Measurements from ENCODE around the gene TAF8. TPM values are rescaled to one million over a fixed set of nuclear protein-coding genes. Genes with fewer than 3 reads are reported as not detected.

Gene TAF8
- total and polyA plus RNA-seq, 10 of the 15 experiments (the other 5 are each of a cell fraction or from before 2014, with no cell fraction given), result 11.7 to 30.9 (median 19.9) TPM

- RAD21 ChIA-PET (ENCODE audit: unreplicated experiment), result no interaction called here
- no peak for TF ChIP-seq RELA (IDR thresholded peaks at IDR 0.05; ENCODE audit: borderline replicate concordance, partially characterized antibody)
- TF ChIP-seq MYC (IDR thresholded peaks at IDR 0.05; ENCODE audit: insufficient read depth, insufficient read length, insufficient replicate concordance, low read length, severe bottlenecking), result no peak
- no peak for TF ChIP-seq CBFB (IDR thresholded peaks at IDR 0.05; ENCODE audit: low read depth)
- TF ChIP-seq BCL11A (IDR thresholded peaks at IDR 0.05; ENCODE audit: low read depth, low read length), result no peak
- TF ChIP-seq, protein P1, sequence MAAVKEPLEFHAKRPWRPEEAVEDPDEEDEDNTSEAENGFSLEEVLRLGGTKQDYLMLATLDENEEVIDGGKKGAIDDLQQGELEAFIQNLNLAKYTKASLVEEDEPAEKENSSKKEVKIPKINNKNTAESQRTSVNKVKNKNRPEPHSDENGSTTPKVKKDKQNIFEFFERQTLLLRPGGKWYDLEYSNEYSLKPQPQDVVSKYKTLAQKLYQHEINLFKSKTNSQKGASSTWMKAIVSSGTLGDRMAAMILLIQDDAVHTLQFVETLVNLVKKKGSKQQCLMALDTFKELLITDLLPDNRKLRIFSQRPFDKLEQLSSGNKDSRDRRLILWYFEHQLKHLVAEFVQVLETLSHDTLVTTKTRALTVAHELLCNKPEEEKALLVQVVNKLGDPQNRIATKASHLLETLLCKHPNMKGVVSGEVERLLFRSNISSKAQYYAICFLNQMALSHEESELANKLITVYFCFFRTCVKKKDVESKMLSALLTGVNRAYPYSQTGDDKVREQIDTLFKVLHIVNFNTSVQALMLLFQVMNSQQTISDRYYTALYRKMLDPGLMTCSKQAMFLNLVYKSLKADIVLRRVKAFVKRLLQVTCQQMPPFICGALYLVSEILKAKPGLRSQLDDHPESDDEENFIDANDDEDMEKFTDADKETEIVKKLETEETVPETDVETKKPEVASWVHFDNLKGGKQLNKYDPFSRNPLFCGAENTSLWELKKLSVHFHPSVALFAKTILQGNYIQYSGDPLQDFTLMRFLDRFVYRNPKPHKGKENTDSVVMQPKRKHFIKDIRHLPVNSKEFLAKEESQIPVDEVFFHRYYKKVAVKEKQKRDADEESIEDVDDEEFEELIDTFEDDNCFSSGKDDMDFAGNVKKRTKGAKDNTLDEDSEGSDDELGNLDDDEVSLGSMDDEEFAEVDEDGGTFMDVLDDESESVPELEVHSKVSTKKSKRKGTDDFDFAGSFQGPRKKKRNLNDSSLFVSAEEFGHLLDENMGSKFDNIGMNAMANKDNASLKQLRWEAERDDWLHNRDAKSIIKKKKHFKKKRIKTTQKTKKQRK (IDR thresholded peaks at IDR 0.05; ENCODE audit: low read depth, low read length), result no peak
- no peak for TF ChIP-seq FOXM1 (IDR thresholded peaks at IDR 0.05; ENCODE audit: low read depth, low read length)
- TF ChIP-seq, protein P2, sequence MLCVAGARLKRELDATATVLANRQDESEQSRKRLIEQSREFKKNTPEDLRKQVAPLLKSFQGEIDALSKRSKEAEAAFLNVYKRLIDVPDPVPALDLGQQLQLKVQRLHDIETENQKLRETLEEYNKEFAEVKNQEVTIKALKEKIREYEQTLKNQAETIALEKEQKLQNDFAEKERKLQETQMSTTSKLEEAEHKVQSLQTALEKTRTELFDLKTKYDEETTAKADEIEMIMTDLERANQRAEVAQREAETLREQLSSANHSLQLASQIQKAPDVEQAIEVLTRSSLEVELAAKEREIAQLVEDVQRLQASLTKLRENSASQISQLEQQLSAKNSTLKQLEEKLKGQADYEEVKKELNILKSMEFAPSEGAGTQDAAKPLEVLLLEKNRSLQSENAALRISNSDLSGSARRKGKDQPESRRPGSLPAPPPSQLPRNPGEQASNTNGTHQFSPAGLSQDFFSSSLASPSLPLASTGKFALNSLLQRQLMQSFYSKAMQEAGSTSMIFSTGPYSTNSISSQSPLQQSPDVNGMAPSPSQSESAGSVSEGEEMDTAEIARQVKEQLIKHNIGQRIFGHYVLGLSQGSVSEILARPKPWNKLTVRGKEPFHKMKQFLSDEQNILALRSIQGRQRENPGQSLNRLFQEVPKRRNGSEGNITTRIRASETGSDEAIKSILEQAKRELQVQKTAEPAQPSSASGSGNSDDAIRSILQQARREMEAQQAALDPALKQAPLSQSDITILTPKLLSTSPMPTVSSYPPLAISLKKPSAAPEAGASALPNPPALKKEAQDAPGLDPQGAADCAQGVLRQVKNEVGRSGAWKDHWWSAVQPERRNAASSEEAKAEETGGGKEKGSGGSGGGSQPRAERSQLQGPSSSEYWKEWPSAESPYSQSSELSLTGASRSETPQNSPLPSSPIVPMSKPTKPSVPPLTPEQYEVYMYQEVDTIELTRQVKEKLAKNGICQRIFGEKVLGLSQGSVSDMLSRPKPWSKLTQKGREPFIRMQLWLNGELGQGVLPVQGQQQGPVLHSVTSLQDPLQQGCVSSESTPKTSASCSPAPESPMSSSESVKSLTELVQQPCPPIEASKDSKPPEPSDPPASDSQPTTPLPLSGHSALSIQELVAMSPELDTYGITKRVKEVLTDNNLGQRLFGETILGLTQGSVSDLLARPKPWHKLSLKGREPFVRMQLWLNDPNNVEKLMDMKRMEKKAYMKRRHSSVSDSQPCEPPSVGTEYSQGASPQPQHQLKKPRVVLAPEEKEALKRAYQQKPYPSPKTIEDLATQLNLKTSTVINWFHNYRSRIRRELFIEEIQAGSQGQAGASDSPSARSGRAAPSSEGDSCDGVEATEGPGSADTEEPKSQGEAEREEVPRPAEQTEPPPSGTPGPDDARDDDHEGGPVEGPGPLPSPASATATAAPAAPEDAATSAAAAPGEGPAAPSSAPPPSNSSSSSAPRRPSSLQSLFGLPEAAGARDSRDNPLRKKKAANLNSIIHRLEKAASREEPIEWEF (IDR thresholded peaks at IDR 0.05; ENCODE audit: insufficient replicate concordance, low read depth, low read length), result no peak
- TF ChIP-seq CREM (IDR thresholded peaks at IDR 0.05; ENCODE audit: low read depth), result no peak
- no peak for TF ChIP-seq STAT1 (conservative IDR thresholded peaks at IDR 0.05)
- TF ChIP-seq FOXK2 (IDR thresholded peaks at IDR 0.05), result no peak
- no peak for TF ChIP-seq SUZ12 (IDR thresholded peaks at IDR 0.05; ENCODE audit: unreplicated experiment)
- CTCF ChIA-PET, result interaction anchor here (0.6 to 2.2 kb wide), 2 partner anchors 8 to 11 kb away, joined by 3 to 11 read pairs; no protein-coding TSS in a partner anchor
- WGBS (ENCODE audit: insufficient coverage, insufficient replicate concordance, low lambda C conversion rate, missing lambda C conversion rate), result 84% methylated on average over 6 of the region's 6 CpGs
- intact Hi-C loops (cut with micrococcal nuclease; ENCODE audit: unreplicated experiment), result no loop called here
- no peaks in the 10 kb centered on the region for H3K79me2 ChIP-seq (ENCODE audit: control insufficient read depth, insufficient read depth, low read length)
- no peak for FAIRE-seq
- no peak overlapping the region for H3K4me2 ChIP-seq (ENCODE audit: control insufficient read depth, insufficient read depth)
- no peak overlapping the region for H3K4me3 ChIP-seq
- no peak overlapping the region for H3K9ac ChIP-seq (ENCODE audit: control insufficient read depth, insufficient read depth, low read length)
- POLR2A ChIA-PET, result interaction anchor here (0.6 kb wide), 1 partner anchor 96 kb away, joined by 4 read pairs; no protein-coding TSS in a partner anchor
- in situ Hi-C loops (cut with MboI), result no loop called here
- no peaks in the 10 kb centered on the region for H3K36me3 ChIP-seq (ENCODE audit: control insufficient read depth in 2 of 2, insufficient read depth in 2 of 2, low read length in 1 of 2)
- ATAC-seq, result no peak
- no peak overlapping the region for H3K27ac ChIP-seq (ENCODE audit: control insufficient read depth, insufficient read depth)
- H3K4me1 ChIP-seq (ENCODE audit: control insufficient read depth, insufficient read depth, low read length), result peaks cover 18% of the 10 kb centered on the region
- no peaks in the 10 kb centered on the region for H3K27me3 ChIP-seq (replicated peaks in 1 of 2; ENCODE audit: control insufficient read depth in 2 of 2, insufficient read depth in 2 of 2, low read length in 1 of 2)
- H3K9me3 ChIP-seq (replicated peaks; ENCODE audit: control insufficient read depth, insufficient read depth, low read length), result no peaks in the 10 kb centered on the region; the same call in 2 of the 3 replicates
- BruUV-seq (replicated peaks), result no TSS peak
- no peak for DNase-seq (ENCODE audit: low read depth, low spot score)
- SMC1A ChIA-PET (ENCODE audit: uncharacterized antibody, unreplicated experiment), result interaction anchor here (0.6 to 1.5 kb wide), 3 partner anchors 12 to 93 kb away, joined by 3 to 4 read pairs (median 3); no protein-coding TSS in a partner anchor
- H4K20me1 ChIP-seq (ENCODE audit: control insufficient read depth, insufficient read depth), result no peaks in the 10 kb centered on the region
- H2AFZ ChIP-seq (ENCODE audit: control insufficient read depth, low read depth, low read length), result no peak overlapping the region
Observed at GRCh38 chr6:42032366-42032765, 18.0 kb upstream of the TAF8 start.

All from GM12878 (cell line).